ENCODE results near the gene DNAL1. TPM values are rescaled to one million over a fixed set of nuclear protein-coding genes. Genes with fewer than 3 reads are reported as not detected.

The DNAL1 gene
- total RNA-seq, 5 donors from 2014 or later (not counting 1 experiment from before 2014, with no cell fraction given): 5.5 to 7.2 (median 6.2) TPM

DNA sequence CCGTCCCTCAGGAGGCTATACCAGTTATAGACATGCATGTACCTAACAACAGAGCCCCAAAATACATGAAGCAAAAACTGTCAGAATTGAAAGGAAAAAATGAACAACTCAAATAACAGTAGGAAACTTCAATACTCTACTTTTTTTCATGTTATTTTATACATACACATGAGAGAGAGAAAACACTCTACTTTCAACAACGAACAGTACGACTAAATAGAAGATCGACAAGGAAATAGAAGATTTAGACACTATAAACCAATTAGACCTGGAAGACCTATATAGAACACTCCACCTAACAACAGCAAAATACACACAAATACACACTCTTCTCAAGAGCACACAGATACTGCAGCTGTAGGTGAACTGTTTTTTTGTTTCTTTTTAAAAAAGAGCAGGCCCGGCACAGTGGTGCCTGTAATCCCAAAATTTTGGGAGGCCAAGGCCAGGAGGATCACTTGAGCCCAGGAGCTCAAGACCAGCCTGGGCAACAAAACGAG is 104.1 kb downstream of the DNAL1 start:
- Mint-ChIP-seq H3K27ac (peak overlapping the region; percentile 84 to 96), H3K9me3 (no peaks in the 10 kb centered on the region), H3K27me3 (no peaks in the 10 kb centered on the region), H3K36me3 (peaks cover 3% of the 10 kb centered on the region), H3K4me3 (peak overlapping the region in 2 of 3 donors; percentile 6 to 21), H3K4me1 (peaks cover 98 to 99% (median 98%) of the 10 kb centered on the region in 3 donors)
- Histone ChIP-seq H3K27me3 (replicated peaks in 1 of 2; ENCODE audit: control insufficient read depth in 2 of 2, extremely low read depth in 1 of 2, insufficient read depth in 2 of 2, low read length in 1 of 2) (no peaks in the 10 kb centered on the region), H3K36me3 (ENCODE audit: control insufficient read depth in 2 of 2, extremely low read depth in 1 of 2, insufficient read depth in 1 of 2, low read length in 1 of 2) (peaks cover 0 to 3% of the 10 kb centered on the region in 2 donors), H3K27ac (ENCODE audit: low read length) (no peak overlapping the region), H3K4me1 (ENCODE audit: control insufficient read depth in 1 of 2, extremely low read depth in 1 of 2, insufficient read depth in 2 of 2, low read length in 2 of 2) (peaks cover 75 to 94% of the 10 kb centered on the region in 2 experiments), H3K9me3 (no peaks in the 10 kb centered on the region), H3K4me3 (ENCODE audit: control insufficient read depth in 1 of 2, extremely low read depth in 1 of 2, low read length in 1 of 2) (no peak overlapping the region)
- DNase-seq: no peak
- ChIA-PET CTCF (interaction anchor here (0.6 to 1.2 kb wide), 12 partner anchors 9 to 164 kb away, joined by 3 to 7 read pairs (median 4); a partner anchor contains a TSS), POLR2A (interaction anchor here (0.6 to 1.0 kb wide), 6 partner anchors 10 to 1128 kb away, joined by 3 to 9 read pairs (median 4); no protein-coding TSS in a partner anchor)
- ATAC-seq (replicated peaks in 1 of 4): no peak
- 100% methylated on average over 2 of the region's 6 CpGs for WGBS (ENCODE audit: insufficient coverage)

- DNase-seq (peak in 2 of 35 experiments; percentile 30 to 44), ATAC-seq (replicated peaks in 1 of 4) (no peak)
- Histone ChIP-seq H3K9me3 (no peaks in the 10 kb centered on the region), H3K27ac (ENCODE audit: low read length) (peak overlapping the region; percentile 90), H3K4me1 (ENCODE audit: control insufficient read depth in 1 of 2, extremely low read depth in 1 of 2, insufficient read depth in 2 of 2, low read length in 2 of 2) (peaks cover 74 to 94% of the 10 kb centered on the region in 2 experiments), H3K27me3 (replicated peaks in 1 of 2; ENCODE audit: control insufficient read depth in 2 of 2, extremely low read depth in 1 of 2, insufficient read depth in 2 of 2, low read length in 1 of 2) (no peaks in the 10 kb centered on the region), H3K4me3 (ENCODE audit: control insufficient read depth in 1 of 2, extremely low read depth in 1 of 2, low read length in 1 of 2) (peak overlapping the region in 1 of 2 donors; percentile 27), H3K36me3 (ENCODE audit: control insufficient read depth in 2 of 2, extremely low read depth in 1 of 2, insufficient read depth in 1 of 2, low read length in 1 of 2) (peaks cover 0 to 3% of the 10 kb centered on the region in 2 donors)
- Mint-ChIP-seq H3K27me3 (no peaks in the 10 kb centered on the region), H3K4me3 (peak overlapping the region in 1 of 3 donors; percentile 22), H3K36me3 (peaks cover 3% of the 10 kb centered on the region), H3K9me3 (no peaks in the 10 kb centered on the region), H3K4me1 (peaks cover 98 to 99% (median 98%) of the 10 kb centered on the region in 3 donors), H3K27ac (peak overlapping the region; percentile 79 to 95)
- ChIA-PET POLR2A (interaction anchor here (0.6 to 1.4 kb wide), 5 partner anchors 9 to 1127 kb away, joined by 3 to 9 read pairs (median 5); no protein-coding TSS in a partner anchor), CTCF (interaction anchor here (0.6 to 1.2 kb wide), 10 partner anchors 8 to 80 kb away, joined by 3 to 7 read pairs (median 4); a partner anchor contains a TSS)
- 81% methylated on average over 2 of the region's 11 CpGs for WGBS (ENCODE audit: insufficient coverage)
Measured at GRCh38 chr14:73749706-73750530, 105.1 kb downstream of the DNAL1 start.

DNA sequence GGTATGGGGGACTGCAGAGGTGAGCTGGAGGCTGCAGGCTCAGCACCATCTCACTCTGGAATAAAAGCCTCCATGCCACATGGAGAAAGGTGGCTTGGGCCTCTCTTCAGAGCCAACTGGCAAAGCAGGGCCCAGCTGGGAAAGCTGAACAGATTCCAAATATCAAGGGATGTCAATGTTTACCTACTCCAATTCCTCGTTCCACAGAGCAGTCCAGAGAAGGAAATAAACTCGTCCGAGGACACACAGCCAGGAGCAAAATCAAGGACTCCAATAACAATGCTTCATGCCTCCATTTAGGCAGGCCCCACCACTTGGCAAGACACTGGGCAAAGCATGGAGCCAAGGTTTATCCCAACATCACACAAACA is 105.7 kb downstream of the DNAL1 start:
- no peak for ATAC-seq (replicated peaks in 1 of 4)
- peaks cover 3% of the 10 kb centered on the region for H3K36me3 Mint-ChIP-seq
- H3K9me3 ChIP-seq: no peaks in the 10 kb centered on the region
- no peaks in the 10 kb centered on the region for H3K9me3 Mint-ChIP-seq
- CTCF ChIA-PET: no interaction called here
- peak overlapping the region in 1 of 3 donors; percentile 87 for H3K4me3 Mint-ChIP-seq
- POLR2A ChIA-PET: interaction anchor here in 1 of 2 donors (0.9 to 1.4 kb wide), 2 partner anchors 9 to 35 kb away, joined by 3 to 5 read pairs; no protein-coding TSS in a partner anchor
- peaks cover 98 to 99% (median 98%) of the 10 kb centered on the region in 3 donors for H3K4me1 Mint-ChIP-seq
- H3K36me3 ChIP-seq (ENCODE audit: control insufficient read depth in 2 of 2, extremely low read depth in 1 of 2, insufficient read depth in 1 of 2, low read length in 1 of 2): peaks cover 0 to 3% of the 10 kb centered on the region in 2 donors
- no peak for DNase-seq
- no peaks in the 10 kb centered on the region for H3K27me3 ChIP-seq (replicated peaks in 1 of 2; ENCODE audit: control insufficient read depth in 2 of 2, extremely low read depth in 1 of 2, insufficient read depth in 2 of 2, low read length in 1 of 2)
- H3K4me1 ChIP-seq (ENCODE audit: control insufficient read depth in 1 of 2, extremely low read depth in 1 of 2, insufficient read depth in 2 of 2, low read length in 2 of 2): peaks cover 73 to 94% of the 10 kb centered on the region in 2 experiments
- peak overlapping the region; percentile 79 to 95 for H3K27ac Mint-ChIP-seq
- no peaks in the 10 kb centered on the region for H3K27me3 Mint-ChIP-seq
- 97% methylated on average over 3 of the region's 3 CpGs for WGBS (ENCODE audit: insufficient coverage)
- H3K4me3 ChIP-seq (ENCODE audit: control insufficient read depth in 1 of 2, extremely low read depth in 1 of 2, low read length in 1 of 2): no peak overlapping the region
- peak overlapping the region; percentile 90 for H3K27ac ChIP-seq (ENCODE audit: low read length)

- peaks cover 3% of the 10 kb centered on the region for H3K36me3 Mint-ChIP-seq
- peaks cover 98 to 99% (median 99%) of the 10 kb centered on the region in 3 donors for H3K4me1 Mint-ChIP-seq
- Histone ChIP-seq H3K4me3 (ENCODE audit: control insufficient read depth in 1 of 2, extremely low read depth in 1 of 2, low read length in 1 of 2) (no peak overlapping the region), H3K4me1 (ENCODE audit: control insufficient read depth in 1 of 2, extremely low read depth in 1 of 2, insufficient read depth in 2 of 2, low read length in 2 of 2) (peaks cover 73 to 94% of the 10 kb centered on the region in 2 experiments), H3K27me3 (replicated peaks in 1 of 2; ENCODE audit: control insufficient read depth in 2 of 2, extremely low read depth in 1 of 2, insufficient read depth in 2 of 2, low read length in 1 of 2) (no peaks in the 10 kb centered on the region), H3K36me3 (ENCODE audit: control insufficient read depth in 2 of 2, extremely low read depth in 1 of 2, insufficient read depth in 1 of 2, low read length in 1 of 2) (peaks cover 0 to 3% of the 10 kb centered on the region in 2 donors), H3K9me3 (no peaks in the 10 kb centered on the region), H3K27ac (ENCODE audit: low read length) (peak overlapping the region; percentile 90)
- no peaks in the 10 kb centered on the region for H3K27me3 Mint-ChIP-seq
- CTCF ChIA-PET: interaction anchor here in 1 of 2 donors (0.5 to 0.8 kb wide), 2 partner anchors 13 to 24 kb away, joined by 4 to 8 read pairs; no protein-coding TSS in a partner anchor
- ATAC-seq (replicated peaks in 1 of 4): peak in 2 of 4 experiments; percentile 19 to 27
- POLR2A ChIA-PET: interaction anchor here in 1 of 2 donors (0.7 kb wide), 1 partner anchor 21 kb away, joined by 3 read pairs; no protein-coding TSS in a partner anchor
- no peaks in the 10 kb centered on the region for H3K9me3 Mint-ChIP-seq
- H3K27ac Mint-ChIP-seq: peak overlapping the region; percentile 95 to 99
- WGBS (ENCODE audit: insufficient coverage): 22% methylated on average over 3 of the region's 7 CpGs
- peak overlapping the region; percentile 21 to 87 (median 37) for H3K4me3 Mint-ChIP-seq
- peak in 1 of 35 experiments; percentile 47 for DNase-seq
Measured at GRCh38 chr14:73751157-73751691, 106.4 kb downstream of the DNAL1 start.

- peaks cover 0 to 3% of the 10 kb centered on the region in 2 donors for H3K36me3 ChIP-seq (ENCODE audit: control insufficient read depth in 2 of 2, extremely low read depth in 1 of 2, insufficient read depth in 1 of 2, low read length in 1 of 2)
- Mint-ChIP-seq H3K27me3 (no peaks in the 10 kb centered on the region), H3K4me1 (peaks cover 98 to 100% (median 99%) of the 10 kb centered on the region in 3 donors), H3K4me3 (peak overlapping the region; percentile 69 to 87 (median 85)), H3K36me3 (peaks cover 3% of the 10 kb centered on the region), H3K9me3 (no peaks in the 10 kb centered on the region), H3K27ac (peak overlapping the region; percentile 95 to 99)
- H3K27ac ChIP-seq (ENCODE audit: low read length): peak overlapping the region; percentile 90
- peak; percentile 21 to 41 (median 29) for ATAC-seq (replicated peaks in 1 of 4)
- H3K4me1 ChIP-seq (ENCODE audit: control insufficient read depth in 1 of 2, extremely low read depth in 1 of 2, insufficient read depth in 2 of 2, low read length in 2 of 2): peaks cover 74 to 94% of the 10 kb centered on the region in 2 experiments
- ChIA-PET CTCF (interaction anchor here (0.5 to 2.6 kb wide), 7 partner anchors 10 to 115 kb away, joined by 3 to 9 read pairs (median 4); no protein-coding TSS in a partner anchor), POLR2A (interaction anchor here in 1 of 2 donors (0.8 kb wide), 1 partner anchor 11 kb away, joined by 5 read pairs; no protein-coding TSS in a partner anchor)
- no peaks in the 10 kb centered on the region for H3K27me3 ChIP-seq (replicated peaks in 1 of 2; ENCODE audit: control insufficient read depth in 2 of 2, extremely low read depth in 1 of 2, insufficient read depth in 2 of 2, low read length in 1 of 2)
- peak in 29 of 35 experiments; percentile 29 to 76 (median 55) for DNase-seq
- WGBS (ENCODE audit: insufficient coverage): 82% methylated on average over 3 of the region's 7 CpGs
- H3K9me3 ChIP-seq: no peaks in the 10 kb centered on the region
- no peak overlapping the region for H3K4me3 ChIP-seq (ENCODE audit: control insufficient read depth in 1 of 2, extremely low read depth in 1 of 2, low read length in 1 of 2)
Measured at GRCh38 chr14:73752297-73752992, 107.7 kb downstream of the DNAL1 start.

All from T-cell (primary cell).